HTERT RPE-1 (cell line): ENCODE results near the gene CCDC127.
"Not testable (repeated sequence)": the region's sequence is repeated elsewhere in the genome, so short reads cannot be mapped to it uniquely, and the experiment has no call there.

Experiments used
- in situ Hi-C: fragments of 300-500 bp; cut with MboI; formaldehyde crosslinking; loops from 4 replicates; pipeline ENCODE4 v1.14.3; 2020; ENCODE audit warnings: low sequenced_read_pairs

CCDC127 gene

GRCh38 chr5:174876-175465 is 43.0 kb downstream of the CCDC127 start:
- in situ Hi-C loops, result no loop called here

DNA sequence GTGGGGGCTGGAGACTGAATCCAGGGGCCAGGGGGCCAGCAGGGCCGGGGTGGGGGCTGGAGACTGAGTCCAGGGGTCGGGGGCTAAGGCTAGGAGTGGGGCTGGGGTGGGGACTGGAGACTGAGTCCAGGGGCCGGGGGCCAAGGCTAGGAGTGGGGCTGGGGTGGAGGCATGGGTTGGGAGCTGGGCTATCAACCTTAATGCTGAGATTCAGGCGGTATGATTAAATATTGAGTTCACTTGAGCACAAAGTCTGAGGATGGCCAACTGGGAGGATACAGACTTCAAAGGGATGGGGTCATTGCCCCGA is 43.7 kb downstream of the CCDC127 start:
- in situ Hi-C loops, result no loop called here

DNA sequence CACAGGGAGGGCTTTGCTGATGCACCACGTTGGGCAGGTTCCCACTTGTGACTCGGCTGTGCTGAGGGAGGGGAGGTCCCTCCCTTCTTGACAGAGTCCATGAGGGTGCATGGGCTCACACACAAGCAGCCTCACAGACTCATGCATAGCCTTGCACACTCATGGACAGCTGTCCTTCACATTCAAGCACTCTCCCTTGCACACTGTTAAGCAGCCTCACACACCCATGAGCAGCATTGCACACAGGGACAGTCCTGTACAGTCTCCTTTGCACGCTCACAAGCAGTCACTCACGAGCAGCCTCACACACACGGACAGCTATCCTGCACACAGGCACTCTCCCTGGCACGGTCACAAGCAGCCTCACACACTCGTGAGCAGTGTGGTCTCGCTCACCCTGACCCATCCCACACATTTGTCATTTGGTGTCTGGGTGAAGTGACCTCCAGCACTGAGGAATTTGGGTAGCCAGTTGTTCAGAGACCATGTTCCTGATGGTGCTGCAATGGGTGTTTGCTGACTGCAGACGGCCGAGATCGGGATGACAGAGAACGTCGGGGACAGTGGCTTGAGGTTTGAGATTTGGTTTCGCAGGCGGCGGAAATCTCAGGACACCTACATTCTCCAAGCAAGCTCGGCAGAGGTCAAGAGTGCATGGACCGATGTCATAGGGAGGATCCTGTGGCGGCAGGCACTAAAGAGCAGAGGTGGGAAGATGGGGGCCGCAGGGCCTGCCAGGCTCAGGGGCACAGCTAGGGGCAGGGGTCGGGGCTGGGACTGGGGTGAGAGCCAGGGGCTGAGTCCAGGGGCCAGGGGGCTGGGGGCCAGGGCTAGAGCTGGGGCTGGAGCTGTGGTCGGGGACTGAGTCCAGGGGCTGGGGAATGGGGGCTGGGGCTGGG is 44.3 kb downstream of the CCDC127 start:
- in situ Hi-C loops, result no loop called here

GRCh38 chr5:172841-173251 is 45.1 kb downstream of the CCDC127 start:
- in situ Hi-C loops, result no loop called here

GRCh38 chr5:172421-172820 is 45.5 kb downstream of the CCDC127 start:
- in situ Hi-C loops, result no loop called here

DNA sequence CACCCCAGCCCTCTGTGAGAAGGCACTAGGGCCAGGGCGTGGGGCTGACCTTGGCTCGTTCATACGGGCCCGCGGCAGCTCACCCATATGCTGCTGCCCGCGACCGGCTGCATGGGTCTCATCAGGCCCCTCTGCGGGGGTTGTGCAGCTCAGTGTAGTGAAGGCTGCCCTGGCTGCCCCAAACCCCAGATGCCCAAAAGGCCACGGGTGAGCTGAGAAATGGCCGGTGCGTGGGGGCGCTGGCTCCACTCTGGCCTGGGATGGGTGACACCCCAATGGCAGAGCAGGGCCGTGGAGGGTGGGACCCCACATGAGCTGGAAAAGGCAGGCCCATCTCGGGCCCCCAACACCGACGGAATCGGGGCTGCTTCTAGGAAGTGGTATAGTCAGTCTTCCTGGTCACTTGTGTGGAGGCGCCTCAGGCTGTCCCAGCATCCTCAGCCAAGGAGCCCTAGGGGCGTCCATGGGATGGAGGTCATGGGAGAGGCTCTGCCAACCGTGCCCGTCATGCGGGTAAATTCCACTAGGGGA is 46.1 kb downstream of the CCDC127 start:
- in situ Hi-C loops, result no loop called here

DNA sequence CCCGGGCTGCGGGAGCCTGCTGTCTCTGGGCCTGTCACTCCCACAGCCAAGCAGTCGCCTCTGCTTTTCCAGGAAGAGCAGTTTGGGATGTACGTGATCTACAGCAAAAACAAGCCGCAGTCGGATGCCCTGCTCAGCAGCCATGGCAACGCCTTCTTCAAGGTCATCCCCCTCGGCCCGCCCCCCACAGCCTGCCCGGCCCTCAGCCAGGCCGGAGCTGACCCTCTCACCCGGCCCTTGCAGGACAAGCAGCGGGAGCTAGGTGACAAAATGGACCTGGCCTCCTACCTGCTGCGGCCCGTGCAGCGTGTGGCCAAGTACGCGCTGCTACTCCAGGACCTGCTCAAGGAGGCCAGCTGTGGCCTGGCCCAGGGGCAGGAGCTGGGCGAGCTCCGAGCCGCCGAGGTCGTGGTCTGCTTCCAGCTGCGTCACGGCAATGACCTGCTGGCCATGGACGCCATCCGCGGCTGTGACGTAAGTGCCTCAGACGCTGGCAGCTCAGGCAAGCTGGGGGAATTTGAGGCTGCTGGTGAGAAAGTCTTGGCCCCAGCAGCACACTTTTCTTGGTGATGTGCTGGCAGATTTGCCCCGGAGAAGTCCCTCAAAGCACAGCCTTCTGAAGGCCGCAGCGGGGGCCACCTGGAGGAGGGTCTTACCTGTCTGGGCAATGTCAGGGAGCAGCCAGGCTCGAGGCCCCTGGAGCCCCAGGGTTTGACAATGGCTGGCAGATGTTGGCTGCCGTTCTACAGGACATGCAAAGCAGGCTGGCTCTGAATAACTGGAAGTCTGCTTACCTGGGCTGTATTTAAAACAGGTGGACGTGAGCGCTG is 46.8 kb downstream of the CCDC127 start:
- in situ Hi-C loops, result no loop called here

DNA sequence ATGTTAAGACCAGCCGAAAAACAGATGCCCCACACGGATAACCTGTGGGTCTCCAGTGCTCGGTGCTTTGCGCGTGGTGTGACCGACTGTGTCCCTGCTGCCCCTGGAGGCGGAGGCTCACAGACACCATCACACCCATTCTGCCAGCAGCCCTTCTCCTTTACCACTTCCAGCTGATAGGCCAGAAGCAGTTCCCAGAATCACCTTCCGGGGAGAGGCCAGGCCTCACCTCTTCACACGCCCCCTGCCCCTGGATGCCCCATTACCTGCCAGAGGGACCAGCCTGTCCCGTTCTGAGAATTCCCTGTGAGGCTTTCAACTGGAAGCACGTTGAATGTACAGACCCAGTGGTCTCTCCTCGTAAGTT is 48.2 kb downstream of the CCDC127 start:
- in situ Hi-C loops, result no loop called here

DNA sequence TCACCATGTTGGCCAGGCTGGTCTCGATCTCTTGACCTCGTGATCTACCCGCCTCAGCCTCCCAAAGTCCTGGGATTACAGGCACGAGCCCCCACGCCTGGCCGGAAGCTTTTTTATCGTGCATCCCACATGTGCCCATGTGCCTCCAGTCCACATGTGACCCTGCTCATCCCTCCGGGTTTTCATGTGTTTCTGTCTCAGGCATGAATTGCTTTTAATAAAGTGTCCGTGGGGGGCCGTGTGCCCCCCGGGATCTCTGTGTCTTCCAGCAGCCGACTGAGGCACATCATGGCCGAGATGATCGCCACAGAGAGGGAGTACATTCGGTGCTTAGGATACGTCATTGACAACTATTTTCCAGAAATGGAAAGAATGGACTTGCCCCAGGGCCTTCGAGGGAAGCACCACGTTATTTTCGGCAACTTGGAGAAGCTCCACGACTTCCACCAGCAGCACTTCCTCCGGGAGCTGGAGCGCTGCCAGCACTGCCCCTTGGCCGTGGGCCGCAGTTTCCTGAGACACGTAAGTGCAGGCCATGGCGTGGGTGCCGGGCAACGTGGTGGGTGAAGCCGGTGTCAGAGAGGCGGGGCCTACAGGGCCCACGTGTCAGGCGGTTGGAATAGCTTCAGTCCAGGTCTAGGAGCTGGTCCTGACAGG is 48.8 kb downstream of the CCDC127 start:
- in situ Hi-C loops, result no loop called here

- in situ Hi-C loops, result no loop called here
These were observed 49.8 kb downstream of the CCDC127 start for GRCh38 chr5:167982-168660.

DNA sequence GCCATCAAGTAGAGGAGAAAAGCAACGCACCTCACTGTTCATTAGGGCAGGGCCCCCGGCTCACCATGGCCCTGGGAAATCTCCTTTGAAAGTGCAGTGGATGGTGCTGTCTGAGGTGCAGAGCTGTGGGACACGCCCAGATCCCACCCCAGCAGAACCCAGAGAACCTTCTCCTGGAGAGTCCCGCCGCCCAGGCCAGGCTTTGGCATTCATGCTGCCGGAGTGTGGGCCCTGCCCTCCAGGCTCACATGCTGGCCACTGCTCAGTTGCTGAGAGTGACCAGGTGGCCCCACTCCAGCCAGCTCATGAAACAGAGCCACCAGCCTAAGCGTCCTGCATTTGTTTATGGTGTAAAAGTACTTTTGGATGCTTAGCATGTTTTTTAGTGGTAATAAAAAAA is 50.4 kb downstream of the CCDC127 start:
- in situ Hi-C loops, result no loop called here

GRCh38 chr5:166441-167372 is 51.2 kb downstream of the CCDC127 start:
- in situ Hi-C loops, result no loop called here

DNA sequence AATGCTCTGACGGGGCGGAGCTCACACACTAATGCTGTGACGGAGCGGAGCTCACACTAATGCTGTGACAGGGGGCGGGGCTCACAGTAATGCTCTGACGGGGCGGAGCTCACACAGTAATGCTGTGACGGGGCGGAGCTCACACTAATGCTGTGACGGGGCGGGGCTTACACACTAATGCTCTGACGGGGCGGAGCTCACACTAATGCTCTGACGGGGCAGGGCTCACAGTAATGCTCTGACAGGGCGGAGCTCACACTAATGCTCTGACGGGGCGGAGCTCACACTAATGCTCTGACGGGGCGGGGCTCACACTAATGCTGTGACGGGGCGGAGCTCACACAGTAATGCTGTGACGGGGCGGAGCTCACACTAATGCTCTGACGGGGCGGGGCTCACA is 53.2 kb downstream of the CCDC127 start:
- in situ Hi-C loops, result not testable (repeated sequence)

GRCh38 chr5:164244-164643 is 53.7 kb downstream of the CCDC127 start:
- in situ Hi-C loops, result no loop called here

- in situ Hi-C loops, result no loop called here
These were observed 54.1 kb downstream of the CCDC127 start for GRCh38 chr5:163841-164240.

- in situ Hi-C loops, result no loop called here
These were observed 54.7 kb downstream of the CCDC127 start for GRCh38 chr5:163338-163620.

- in situ Hi-C loops, result no loop called here
These were observed 55.2 kb downstream of the CCDC127 start for GRCh38 chr5:162565-163337.

DNA sequence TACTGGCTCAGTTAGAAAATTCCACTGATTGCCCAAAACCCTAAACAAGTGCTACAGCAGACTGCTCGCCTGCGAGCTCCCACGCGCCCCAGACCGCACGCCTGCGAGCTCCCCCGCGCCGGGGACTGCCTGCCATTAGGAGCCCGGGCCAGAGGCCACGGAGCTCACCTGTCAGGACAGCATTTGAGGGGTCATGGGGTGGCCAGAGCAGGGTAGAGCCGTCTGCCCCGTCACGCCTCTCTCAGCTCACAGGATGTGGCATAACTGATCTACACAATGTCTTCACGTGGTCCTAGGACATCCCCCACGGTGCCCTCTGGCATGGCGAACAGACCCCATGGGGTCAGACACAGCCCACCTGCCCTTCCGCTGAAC is 55.8 kb downstream of the CCDC127 start:
- in situ Hi-C loops, result no loop called here

DNA sequence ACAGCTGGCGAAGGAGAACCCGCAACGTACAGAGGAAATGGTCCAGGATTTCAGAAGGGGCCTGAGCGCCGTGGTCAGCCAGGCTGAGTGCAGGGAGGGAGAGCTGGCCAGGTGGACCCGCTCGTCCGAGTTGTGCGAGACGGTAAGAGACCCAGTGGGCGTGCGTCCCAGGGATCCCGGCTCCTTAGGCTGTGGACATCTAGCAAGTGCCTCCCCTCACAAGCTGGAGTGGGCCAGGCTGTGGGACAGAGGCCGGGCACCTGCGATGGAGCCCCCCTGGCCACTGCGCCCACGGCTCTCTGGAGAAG is 56.2 kb downstream of the CCDC127 start:
- in situ Hi-C loops, result no loop called here
